HG03095 (cell line): ENCODE data around the gene PELI2.

Experiments used
- ATAC-seq: cut with Tn5 transposase; IDR thresholded peaks from one replicate; pipeline ENCODE4 v1.9.1; 2021; ENCODE audit warnings: moderate library complexity; ENCODE audit not compliant: unreplicated experiment

Gene PELI2

DNA sequence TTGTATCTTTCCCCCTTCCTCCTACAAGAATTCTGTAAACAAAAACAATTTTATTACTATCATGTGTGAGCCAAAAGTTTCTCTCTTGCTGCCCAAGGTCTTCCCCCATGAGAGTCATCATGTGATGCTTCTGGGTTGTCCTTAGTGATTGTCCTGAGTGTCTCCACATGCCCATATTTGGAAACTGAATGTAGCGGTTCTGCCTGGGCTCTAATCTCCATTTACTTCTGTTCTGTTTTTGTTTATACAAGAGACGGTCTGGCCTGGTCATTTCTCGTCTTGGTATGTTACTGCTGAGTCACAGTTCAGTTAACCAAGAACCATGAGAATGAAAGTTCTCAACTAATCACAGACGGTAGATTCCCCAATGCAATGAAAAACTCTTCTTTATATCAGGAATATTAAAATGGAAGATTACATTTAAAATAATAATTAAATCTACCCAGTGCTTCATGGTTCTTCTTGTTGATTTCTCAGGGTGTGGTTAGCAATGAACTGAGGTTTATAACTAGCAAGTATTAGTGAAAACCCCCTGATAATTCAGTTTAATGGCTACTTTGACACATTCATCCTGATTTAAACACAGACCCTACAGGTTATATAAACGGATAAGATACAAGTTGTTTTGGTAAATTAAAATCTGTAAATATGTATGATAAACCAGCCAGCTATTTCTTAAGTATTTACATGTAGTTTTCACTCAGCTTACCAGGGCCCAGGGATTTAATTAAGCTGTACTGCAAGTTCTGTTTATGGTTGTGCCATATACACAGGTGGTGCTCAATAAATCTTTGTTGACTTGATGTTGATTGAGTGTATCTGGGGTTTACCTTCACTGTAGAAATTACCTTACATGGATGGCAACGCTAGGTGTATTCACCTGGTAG is 81.1 kb downstream of the PELI2 start:
- peak; percentile 51 for ATAC-seq

DNA sequence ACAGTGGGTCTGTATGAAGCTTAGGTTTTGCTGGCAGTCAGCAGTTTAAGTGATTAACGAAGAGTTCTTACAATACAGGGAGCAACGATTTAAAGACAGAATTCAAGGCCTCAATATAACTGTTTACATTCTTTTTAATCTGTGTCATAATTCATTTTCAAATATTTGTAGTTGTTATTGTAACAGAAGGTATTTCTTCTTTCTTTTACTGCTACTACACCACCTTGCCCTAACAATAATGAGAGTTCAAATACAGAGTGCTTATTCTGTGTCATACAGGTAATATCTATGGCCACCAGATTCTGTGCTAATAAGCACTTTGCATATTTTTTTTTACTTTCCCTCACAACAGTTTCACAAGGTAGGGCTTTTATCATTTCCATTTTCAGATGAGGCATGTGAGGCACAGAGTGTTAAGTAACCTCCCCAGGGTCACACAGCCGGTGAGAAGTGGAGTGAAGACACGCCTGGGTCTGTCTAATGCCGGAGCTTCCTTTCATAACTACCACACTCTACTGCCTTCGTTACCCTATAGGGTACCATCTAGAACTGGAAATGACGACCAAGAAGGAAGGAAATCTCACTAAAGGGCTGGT is 81.9 kb downstream of the PELI2 start:
- ATAC-seq = peak; percentile 63

DNA sequence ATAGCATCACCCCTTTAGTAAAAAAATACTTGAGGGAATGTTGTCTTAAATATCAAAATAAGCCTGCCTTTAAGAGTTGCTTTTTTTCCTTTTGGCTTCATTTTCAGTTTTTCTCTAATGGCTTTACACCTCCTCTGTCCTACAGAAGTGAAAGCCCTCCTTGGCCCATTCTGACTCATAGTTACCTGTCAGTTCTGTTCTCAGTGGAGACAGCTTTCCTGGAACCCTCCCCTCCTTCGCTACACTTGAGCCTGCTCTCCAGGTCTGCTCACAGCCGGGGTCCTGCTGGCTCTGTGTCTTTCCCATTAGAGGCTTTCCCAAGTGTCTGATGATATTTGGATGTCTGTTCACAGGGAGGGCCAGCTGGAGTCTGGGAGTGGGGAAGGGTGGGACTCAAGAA is 84.0 kb downstream of the PELI2 start:
- no peak for ATAC-seq

GRCh38 chr14:56205881-56206280 is 87.7 kb downstream of the PELI2 start:
- no peak for ATAC-seq

GRCh38 chr14:56206596-56206995 is 88.4 kb downstream of the PELI2 start:
- ATAC-seq = no peak

- no peak for ATAC-seq
Observed at GRCh38 chr14:56207626-56208292, 89.5 kb downstream of the PELI2 start.

GRCh38 chr14:56208520-56208919 is 90.3 kb downstream of the PELI2 start:
- no peak for ATAC-seq

DNA sequence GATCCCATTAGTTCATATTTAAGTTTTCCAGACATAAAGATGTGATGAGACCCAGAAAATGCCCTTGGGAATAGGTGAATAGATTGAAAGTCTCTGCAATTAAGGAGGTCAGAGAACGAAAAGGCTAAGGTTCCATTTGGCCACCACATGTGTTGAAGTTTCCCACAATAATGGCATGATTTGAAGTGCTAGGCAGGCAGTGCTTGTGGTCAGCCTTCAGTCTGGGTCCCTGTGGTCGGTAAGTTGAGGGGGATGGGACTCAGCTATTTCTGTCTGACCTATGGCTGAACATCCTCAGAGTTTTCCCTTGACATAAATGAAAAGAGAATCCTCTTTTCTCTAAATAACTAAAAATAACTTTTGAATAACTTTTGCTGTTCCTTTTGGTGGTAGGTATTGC is 92.4 kb downstream of the PELI2 start:
- no peak for ATAC-seq

- no peak for ATAC-seq
Observed at GRCh38 chr14:56211084-56211483, 92.9 kb downstream of the PELI2 start.

GRCh38 chr14:56211844-56212243 is 93.6 kb downstream of the PELI2 start:
- ATAC-seq = no peak

- no peak for ATAC-seq
Observed at GRCh38 chr14:56212521-56212920, 94.3 kb downstream of the PELI2 start.

GRCh38 chr14:56213306-56213705 is 95.1 kb downstream of the PELI2 start:
- ATAC-seq = no peak

DNA sequence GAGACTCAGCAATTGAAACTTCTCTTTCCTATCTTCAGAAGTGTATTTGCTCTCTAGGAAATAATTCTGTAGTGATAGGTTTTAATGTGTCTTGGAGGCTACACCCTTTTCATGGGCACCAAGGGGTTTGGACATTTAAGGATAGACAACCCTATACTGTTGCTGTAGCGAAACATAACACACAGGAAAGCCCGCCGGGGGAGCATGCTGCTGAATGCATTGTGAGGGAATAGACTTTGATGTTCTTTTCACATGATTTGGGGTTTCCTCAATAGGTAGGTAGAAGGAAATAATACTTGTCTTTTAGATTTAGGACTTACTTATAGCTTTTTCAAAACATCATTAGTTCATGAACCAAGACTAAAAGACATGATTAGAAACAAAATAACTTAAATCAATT is 97.0 kb downstream of the PELI2 start:
- no peak for ATAC-seq

- no peak for ATAC-seq
Observed at GRCh38 chr14:56216626-56217379, 98.6 kb downstream of the PELI2 start.

DNA sequence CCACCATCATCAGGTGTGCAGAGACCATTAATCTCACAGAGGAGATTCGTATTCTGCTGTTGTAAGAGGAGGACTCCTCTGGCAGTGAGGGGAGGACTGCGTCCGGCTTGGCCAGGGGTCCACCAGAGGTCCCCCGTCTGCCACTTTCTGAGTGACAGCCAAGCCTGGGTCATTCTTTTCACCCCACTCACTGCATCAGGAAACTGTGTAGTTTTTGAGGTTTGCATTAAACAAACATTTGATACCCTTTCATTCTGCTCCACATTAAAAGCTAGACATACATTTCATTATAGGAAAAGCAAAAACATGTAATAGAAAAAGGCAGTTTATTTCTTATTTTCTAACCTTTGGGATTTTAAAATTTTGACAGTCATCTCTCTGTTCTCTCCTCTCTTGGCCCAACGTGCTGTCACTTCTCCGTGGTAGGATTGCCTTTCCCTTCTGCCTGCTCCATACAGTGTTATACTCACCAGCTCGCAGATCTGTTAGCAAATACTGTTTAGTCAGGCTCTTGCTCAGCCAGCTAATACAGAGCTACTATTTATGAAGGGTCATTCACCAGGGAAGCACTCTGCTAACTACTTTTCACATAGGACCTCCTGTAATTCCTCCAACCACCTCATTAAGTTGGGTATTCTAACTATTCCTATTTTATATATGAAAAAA is 99.3 kb downstream of the PELI2 start:
- no peak for ATAC-seq

GRCh38 chr14:56219666-56220413 is 101.6 kb downstream of the PELI2 start:
- no peak for ATAC-seq

GRCh38 chr14:56221382-56222128 is 103.3 kb downstream of the PELI2 start:
- no peak for ATAC-seq

DNA sequence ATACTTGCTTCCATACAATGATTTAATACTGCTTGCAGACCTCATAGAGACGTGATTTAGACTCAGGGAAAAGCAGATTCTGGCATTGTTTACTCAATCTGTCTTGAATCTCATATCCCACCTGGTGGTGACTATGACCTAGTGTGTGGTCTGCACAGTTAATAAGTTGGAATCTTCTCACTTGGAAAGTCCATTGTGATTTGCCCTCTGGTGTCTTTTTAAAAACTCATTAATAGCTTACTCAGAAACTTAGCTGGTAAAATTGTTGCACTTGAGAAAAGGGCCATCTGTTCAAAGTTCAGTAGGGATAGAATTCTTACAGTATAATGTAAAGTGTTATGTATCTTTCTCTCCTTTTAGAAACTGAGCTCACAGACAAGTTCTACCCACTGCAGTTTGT is 106.0 kb downstream of the PELI2 start:
- no peak for ATAC-seq
